HG03139 (cell line): ENCODE measurements around the gene FBXL22.

ENCODE experiments used
- ATAC-seq: cut with Tn5 transposase; IDR thresholded peaks from one replicate; pipeline ENCODE4 v1.9.1; 2021; ENCODE audit not compliant: unreplicated experiment

Gene FBXL22, protein sequence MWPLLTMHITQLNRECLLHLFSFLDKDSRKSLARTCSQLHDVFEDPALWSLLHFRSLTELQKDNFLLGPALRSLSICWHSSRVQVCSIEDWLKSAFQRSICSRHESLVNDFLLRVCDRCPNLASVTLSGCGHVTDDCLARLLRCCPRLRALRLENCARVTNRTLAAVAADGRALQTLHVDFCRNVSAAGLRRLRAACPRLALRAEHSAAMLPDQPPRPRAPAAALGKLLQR

DNA sequence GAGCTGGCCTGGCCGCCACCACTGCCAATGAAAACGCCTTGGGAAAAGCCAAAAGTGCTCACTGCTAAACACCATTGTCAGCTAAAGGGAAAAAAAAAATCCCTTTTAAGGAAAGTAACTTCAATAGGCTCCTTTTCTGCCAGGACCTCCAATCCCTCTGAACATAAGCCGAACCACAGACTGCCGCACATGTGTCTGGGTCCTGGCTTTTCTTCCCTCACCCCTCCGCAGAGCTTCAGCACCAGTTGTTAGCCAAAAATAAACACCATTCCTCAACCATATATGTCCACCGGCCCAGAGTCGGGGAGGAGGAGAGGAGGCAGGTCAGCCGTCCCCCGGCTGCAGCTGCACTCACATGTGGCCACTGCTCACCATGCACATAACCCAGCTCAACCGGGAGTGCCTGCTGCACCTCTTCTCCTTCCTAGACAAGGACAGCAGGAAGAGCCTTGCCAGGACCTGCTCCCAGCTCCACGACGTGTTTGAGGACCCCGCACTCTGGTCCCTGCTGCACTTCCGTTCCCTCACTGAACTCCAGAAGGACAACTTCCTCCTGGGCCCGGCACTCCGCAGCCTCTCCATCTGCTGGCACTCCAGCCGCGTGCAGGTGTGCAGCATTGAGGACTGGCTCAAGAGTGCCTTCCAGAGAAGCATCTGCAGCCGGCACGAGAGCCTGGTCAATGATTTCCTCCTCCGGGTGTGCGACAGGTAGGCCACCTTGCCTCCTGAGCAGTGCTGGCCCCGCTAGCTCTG is at the start of gene FBXL22:
Gene FBXL22 (plus strand): TSS at position 350 of the 753 bp plus-strand sequence. CDS start 6 bp downstream, at position 356.
- ATAC-seq: no peak

DNA sequence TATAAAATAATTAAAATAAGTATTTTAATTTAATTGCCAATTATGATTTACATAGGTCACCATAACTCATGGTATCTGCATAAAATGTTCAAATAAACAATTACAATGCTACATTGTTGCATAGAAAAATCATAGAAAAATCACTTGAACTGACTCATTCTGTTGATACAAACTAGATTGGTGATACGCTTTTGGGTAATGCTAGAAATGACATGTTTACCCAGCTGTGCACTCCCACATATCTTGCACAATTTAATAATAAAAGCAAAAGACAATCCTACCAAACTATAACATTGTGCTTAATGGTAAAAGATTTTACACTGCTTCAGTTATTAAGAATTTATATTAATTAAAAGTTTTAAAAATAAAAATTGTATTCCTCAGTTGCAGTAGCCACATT is 45.8 kb upstream of the FBXL22 start:
- no peak for ATAC-seq

DNA sequence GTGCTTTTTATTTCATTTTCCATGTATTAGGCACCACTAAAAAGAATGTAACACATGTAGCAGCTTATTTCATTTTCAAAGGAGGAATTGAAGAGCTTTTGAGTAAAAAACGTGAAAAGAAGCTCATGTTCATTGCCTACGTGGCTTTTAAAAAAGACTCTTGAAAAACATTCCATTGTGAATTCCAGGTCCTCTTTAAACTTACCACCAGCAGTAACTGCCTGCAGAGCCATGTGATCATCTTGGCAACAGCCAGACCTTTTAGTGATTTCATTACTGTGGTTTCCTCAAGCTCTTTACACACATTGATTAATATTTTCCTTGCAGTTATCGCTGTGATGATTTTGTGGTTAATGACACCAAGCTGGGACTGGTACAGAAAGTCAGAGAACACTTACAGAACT is 43.8 kb upstream of the FBXL22 start:
- no peak for ATAC-seq

DNA sequence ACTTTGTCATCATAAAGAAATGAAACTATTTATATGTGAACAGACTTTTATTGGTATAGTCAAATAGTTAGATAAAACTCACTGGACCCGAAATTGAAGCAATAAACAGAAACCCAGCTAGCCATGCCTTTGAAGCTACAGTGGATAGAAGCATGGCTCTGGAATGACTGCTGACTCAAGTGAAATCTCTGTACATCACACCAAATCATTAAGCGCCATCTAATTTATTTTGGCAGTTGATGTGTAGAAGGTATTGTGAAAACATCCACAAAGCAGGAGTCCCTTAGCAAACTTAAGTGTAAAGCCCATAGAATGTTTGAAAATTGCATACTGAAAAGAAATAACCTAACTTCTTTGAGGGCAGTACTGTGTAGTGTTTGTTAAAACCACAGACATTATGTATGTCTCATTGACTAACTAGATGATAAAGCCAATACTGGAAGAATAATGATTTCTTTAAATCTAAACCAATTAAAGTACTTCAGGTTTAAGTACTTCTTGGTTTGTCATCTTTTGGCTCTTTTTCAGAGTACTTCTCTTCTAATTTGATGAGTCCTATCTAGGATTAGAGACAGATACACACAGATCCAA is 42.8 kb upstream of the FBXL22 start:
- no peak for ATAC-seq

DNA sequence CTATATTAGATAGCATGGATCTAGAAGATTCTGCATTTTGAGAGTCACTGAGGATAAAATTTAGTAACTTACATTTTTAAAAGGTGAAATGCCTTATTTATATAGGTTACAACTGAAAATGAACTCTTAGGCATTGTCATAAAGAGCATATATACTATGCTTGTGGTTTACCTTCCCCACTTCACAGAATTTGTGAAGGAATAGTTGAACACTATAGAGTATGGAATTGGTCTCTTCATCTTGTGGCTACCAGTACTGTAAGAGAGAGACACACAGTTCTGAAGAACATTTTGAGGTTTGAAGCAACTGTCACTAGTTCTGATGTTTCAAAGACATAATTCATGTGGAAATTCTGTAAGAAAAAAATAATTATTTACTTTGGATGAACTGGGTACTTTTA is 41.7 kb upstream of the FBXL22 start:
- no peak for ATAC-seq

DNA sequence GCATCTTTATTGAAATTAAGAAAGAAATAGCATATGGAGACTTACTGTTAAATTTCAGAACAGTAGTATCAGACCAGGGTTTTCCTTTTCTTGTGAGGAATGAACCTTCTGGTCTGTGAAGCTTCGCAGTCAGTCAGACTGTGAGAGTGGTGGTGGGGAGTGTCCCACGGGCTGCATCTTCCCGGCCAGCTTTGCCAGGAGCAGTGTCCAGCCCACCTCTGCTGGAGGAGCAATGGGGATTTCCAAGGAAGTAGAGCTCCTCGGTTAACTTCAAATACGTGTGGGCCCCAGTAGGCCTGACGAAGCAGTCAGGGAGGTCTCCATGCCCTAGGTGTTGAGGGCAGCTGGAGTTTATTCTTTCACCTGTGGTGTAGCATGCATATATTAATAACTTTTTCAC is 40.9 kb upstream of the FBXL22 start:
- no peak for ATAC-seq

DNA sequence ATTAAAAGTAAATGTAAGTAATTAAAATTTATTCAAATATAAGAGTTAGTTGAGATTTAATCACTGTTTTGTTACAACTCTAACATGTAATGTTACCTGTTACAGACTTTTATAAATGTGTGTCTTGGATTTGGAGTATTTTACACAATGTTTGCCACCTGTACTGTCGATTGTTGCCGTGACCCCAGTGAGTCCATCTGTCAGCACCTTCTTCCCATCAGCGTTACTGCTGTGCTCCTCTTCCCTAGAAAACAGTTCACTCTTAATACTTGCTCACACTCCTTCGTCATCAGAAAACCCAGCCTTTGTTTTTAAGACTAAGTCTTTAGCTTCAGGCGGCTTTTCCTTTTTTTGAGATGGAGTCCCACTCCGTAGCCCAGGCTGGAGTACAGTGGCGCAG is 40.5 kb upstream of the FBXL22 start:
- no peak for ATAC-seq

DNA sequence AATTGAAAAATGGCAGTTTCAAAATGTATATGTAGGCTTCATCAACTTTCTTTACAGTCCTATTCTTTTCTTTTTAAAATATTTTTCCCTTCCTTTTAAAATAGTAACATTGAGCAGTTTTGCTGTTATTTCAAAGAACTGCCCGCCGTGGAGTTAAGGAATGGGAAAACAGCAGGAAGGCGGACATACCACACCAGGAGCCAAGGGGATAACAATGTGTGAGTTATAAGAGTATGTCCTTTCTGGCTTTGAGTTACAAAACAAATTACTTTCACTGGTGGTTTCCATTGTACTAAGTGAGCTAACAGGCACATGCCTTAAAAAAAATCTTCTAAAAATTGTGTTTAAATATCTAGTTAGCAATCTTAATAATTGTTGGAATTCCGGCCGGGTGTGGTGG is 37.4 kb upstream of the FBXL22 start:
- ATAC-seq: no peak

DNA sequence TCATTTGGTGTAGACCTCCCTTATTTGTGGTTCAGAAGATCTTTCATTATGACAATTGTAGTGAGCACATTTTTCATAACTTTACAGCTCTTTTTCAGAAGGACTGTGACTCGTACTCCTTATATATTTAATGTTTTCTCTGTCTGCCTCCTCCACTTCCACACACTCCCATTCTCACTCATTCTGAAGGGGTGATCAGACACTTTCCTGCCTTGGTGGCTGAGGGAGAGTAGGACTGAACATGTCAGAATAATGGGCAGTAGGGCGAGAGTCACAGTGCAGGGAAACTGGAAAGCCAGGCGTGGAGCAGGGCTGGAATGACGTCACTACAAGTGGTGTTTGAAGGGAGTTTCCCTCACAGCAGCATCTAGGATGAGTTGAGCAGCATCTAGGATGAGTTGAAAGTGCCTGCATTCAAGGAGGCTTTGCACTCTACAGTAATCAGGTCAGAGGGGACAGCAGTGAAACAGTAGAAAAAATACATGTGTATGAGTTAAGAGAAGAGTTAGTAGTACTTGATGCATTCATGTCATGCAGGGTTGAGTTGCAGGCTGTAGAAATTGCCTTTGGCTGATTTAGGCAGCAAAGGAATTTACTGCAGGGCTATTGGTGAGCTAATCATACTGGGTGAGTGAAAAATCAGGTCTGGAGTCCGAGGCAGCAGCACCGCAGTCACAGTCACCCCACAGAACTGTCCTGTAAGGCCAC is 36.3 kb upstream of the FBXL22 start:
- no peak for ATAC-seq

DNA sequence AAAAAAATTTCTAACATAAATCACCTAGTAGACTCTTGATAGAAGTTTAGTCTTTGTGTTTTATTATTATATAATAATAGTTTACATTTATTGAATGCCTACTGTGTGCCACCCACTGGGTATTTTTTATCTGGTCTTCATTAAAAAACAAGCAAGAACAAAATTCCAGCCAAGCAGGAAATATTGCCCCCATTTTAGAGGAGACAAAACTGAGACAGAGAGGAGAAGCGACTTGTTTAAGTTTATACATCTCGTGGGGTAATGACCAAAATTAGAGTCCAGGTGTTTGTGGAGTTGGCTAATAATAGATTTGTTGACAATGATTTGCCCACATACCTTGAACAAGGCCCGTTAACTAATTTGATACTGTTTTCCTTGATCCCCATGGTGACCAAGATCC is 33.1 kb upstream of the FBXL22 start:
- ATAC-seq: no peak

DNA sequence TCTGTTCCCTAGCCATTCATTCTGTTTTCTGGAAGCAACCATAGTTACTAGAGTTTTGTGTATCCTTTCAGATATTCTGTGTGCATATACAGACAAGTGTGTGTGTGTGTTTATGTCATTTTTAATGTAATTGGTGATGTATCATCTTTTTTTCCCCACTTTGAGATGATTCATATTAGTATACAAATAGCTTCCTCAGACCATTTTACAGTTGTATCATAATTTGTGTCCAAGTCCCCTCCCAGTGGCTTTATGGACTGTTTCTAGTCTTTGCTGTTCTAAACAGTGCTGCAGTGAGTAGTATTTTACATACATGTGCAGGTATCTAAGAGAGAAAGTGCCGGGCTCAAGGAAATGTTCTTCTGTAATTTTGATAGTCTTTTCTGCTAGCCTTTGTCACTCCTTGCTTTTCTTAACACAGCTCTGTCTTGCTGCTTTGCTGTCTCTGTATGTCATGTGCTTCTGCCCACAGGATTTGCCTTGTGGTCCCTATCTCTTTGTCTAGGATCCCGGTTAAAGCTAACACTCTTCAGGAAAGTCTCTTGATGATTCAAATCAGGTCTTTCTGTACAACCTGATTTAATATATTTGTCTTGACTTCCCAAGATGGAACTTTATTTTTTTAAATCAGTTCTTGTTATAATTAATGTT is 31.5 kb upstream of the FBXL22 start:
- no peak for ATAC-seq

DNA sequence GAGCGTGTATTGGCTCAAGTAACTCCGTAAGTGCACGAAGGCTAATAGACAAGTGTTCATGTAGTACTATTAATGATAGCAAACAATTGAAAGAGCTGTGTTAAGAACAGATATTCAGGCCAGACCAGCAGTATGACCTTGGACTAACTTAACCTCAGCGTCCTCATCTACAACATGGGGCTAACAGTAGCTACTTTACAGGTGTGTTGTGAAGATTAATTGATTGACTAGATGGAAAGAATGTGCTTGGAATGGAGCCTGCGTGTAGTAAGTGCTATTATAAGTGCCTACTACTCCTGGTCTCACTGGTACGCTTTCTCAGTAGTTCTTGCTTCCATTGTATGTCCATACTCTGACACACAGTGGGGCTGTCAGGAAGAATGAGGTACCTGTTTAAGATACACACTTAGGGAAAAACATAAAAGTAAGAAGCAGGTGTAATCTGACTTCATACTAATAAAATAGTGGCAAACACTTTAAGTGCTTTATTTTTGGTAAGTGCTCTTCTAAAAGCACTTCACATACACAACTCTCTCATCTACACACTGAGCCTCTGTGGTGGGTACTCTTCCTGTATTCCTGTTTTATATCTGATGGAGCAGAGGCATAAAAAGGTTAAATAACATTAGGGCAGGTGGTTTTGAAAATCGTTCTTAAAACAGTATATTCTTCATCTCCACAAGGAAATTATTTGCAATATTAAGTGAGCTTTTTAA is 24.3 kb upstream of the FBXL22 start:
- no peak for ATAC-seq

DNA sequence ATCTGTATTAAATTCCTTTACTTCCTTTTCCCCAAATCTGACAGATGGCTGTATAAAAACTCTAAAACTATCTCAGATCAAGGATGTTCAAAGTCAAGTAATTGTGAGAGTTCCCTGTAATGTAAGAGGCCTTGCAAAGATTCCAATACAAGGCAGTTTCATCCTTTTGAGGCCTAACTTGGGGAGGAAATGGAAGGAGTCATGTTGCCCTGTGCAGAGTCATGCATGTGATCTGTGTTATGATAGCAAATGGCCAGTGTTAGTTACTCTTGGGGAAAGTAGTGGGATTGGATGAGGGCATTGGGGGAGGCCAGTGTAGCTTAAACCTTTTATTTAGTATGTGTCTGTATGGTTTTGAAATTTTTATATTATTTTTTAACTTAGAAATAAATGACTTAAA is 23.7 kb upstream of the FBXL22 start:
- ATAC-seq: no peak

DNA sequence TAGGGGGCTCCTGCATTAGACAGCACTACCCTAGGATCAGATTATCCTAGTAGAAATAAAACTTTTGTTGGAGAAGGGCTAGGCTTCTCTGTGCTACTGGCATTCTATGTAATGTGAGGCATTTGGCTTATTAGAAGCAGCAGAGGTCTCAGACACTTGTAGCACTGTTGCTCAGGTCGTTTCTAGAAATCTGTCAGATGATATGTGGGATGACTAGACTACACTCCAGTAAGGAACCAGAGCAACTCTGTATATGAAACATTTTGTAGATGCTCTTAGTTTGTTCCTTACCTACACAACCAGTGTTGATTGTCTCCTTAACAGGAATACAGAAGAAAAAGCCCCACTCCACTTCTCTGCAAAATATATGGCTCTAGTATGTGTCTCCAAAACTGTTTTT is 21.9 kb upstream of the FBXL22 start:
- no peak for ATAC-seq

DNA sequence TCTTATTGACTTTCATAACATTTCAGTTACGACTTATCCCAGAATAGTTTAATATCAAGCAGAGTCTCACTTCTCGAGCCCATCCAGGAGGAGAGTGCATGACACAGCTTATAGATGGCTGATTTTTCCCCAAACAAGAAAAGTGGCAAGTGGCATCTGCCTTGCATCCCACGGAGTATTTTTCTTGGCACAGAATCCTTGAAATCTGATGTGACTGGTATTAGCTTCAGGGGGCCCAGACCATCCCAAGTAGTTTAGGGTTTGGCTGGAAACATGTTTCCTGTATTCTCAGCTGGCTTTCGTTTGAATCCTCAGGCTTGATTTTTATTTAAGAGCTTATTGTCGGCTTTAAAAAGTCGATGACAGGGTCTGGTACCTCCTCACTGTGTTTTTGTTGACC is 20.7 kb upstream of the FBXL22 start:
- ATAC-seq: no peak

DNA sequence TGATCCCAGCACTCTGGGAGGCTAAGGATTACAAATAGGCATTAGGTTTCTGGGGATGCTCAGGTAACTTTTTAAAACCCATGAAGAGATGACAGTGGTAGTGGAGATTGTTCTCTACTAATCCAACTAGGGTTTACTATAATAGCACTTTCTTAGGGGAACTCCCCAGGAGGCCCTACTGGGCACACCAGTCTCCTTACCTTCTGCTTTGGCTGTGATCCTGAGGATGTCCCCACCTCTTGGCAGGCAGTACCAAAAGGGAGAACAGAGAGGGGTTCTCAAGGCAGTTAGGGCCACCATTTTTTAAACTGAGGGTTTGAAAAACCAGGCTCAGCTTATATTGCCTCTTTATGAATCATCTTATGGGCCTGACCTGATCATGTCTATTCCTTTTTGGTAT is 15.0 kb upstream of the FBXL22 start:
- ATAC-seq: no peak

DNA sequence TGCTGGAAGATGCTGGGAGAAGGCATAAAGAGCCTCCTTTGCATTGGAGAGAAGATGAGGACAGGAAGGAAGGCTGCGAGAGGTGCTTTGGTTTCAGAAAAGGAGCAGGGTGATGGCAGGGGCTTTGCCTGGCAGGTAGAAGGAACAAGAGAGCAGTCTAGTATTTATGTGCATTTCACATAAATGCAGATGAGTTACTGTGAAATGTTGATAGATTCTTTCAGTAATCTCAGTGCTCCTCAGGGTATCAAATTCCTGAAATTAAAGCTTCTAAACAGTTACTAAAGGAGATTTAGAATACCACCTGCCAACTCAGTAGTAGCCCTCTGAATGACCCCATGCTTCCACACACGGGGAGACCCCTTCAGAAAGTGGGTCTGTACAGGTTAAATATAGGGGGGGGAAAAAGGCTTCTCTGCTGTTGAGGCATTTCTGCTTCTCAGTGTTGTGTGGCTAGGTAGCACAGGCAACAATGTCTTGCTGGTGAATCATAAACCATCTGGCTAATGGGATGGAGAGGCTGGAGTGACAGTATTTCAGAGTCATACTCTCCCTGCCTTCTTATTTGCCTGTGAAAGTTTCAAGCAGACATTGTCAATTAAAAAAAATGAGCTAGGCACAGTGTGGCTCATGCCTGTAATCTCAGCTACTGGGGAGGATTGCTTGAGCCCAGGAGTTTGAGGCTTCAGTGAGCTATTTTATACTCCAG is 14.3 kb upstream of the FBXL22 start:
- ATAC-seq: no peak

DNA sequence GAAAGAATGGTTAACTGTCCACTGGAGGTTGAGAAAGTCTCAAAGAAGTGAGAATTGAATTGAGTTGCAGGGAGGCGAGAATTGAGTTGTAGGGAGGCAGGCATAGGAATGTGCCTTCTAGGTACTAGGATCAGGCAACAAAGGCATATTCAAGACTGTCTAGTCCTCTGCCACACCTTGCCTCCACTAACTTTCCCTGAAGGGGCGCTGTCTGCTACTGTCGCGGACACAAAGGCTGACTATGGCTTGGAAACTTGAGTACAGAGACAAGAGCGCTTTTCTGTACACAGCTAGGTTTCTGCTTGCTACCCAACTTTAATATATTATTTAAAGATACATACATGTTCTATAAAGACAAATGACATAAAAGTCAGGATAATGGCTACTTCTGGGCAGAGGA is 10.4 kb upstream of the FBXL22 start:
- no peak for ATAC-seq

DNA sequence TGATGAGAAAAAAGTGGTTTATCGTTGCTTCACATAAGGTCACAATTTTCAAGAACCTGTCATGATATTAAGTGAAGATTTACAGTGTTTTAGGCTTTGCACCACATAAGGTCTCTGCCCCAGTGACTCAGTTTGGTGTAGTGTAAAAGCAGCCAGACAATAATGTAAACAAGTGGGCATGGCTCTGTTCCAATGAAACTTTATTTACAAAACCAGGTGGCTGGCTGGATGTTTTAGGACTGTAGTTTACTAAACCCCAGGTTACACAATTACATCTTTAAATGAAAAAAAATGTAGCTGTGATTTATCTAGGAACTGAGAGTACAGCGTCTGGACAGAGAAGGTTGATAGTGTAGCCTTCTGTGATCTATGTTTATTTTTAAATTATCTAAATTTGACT is 9.7 kb upstream of the FBXL22 start:
- ATAC-seq: no peak

DNA sequence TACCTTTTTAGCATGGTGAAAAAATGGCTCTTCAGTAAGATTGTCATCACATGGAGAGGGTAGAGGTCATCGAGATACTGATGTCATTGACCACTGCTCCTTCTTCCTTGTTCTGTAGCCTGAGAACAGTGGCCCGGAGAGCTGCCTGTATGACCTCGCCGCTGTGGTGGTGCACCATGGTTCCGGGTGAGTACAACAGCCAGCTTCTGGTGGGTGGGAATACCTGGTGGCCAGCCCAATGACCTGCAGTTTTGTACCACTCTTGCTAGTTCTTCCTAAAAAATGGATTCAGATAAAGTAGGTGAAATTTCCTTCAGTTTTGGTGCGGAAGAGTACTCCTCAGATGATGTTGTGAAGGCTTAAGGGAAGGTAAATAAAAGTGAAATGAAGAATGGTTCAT is 8.4 kb upstream of the FBXL22 start:
- ATAC-seq: no peak
